Activated CD8-positive, alpha-beta T cell treated with anti-CD3 and anti-CD28 coated beads for 36 hours (primary cell): ENCODE data around the gene MRPL39. TPM values are rescaled to one million over a fixed set of nuclear protein-coding genes. Genes with fewer than 3 reads are reported as not detected.
A peak's percentile ranks its signal among the peaks of the same experiment; 100 is the strongest.

Experiments
- ATAC-seq: fragments of 200-7000 bp; cut with Tn5 transposase; one replicate; pipeline ENCODE4 v1.10.0; 2021; ENCODE audit warnings: mild to moderate bottlenecking, moderate library complexity
- CTCF ChIA-PET: fragments of 350-600 bp; sonication (Branson Sonifier 250); formaldehyde crosslinking; loops from one replicate; lab custom pipeline; 2021; ENCODE audit warnings: antibody characterized with exemption; lab: Charles Lee
- POLR2A ChIA-PET: fragments of 350-600 bp; sonication (Branson Sonifier 250); formaldehyde crosslinking; loops from one replicate; lab custom pipeline; 2021; ENCODE audit warnings: antibody characterized with exemption; lab: Charles Lee
- DNase-seq: peaks from one replicate; pipeline ENCODE4 v3.0.0-alpha.2; 2020
- H3K27ac Mint-ChIP-seq: one replicate; pipeline ENCODE4 v1.8.0; 2021; ENCODE audit warnings: mild to moderate bottlenecking, mixed read lengths
- H3K27me3 Mint-ChIP-seq: one replicate; pipeline ENCODE4 v1.8.0; 2021; ENCODE audit warnings: mixed read lengths
- H3K36me3 Mint-ChIP-seq: one replicate; pipeline ENCODE4 v1.8.0; 2021; ENCODE audit warnings: low read depth, mixed read lengths
- H3K4me1 Mint-ChIP-seq: one replicate; pipeline ENCODE4 v1.8.0; 2021; ENCODE audit warnings: low read depth, mixed read lengths
- H3K4me3 Mint-ChIP-seq: one replicate; pipeline ENCODE4 v1.8.0; 2021; ENCODE audit warnings: mild to moderate bottlenecking, moderate library complexity, mixed read lengths
- H3K9me3 Mint-ChIP-seq: one replicate; pipeline ENCODE4 v1.8.0; 2021; ENCODE audit warnings: mixed read lengths
- CTCF ChIP-seq: fragments of 200-600 bp; IDR thresholded peaks from one replicate; pipeline ENCODE4 v1.8.0; 2022; ENCODE audit warnings: antibody characterized with exemption, mild to moderate bottlenecking
- intact Hi-C: fragments of 100-400 bp; cut with micrococcal nuclease; formaldehyde crosslinking; loops from one replicate; pipeline ENCODE4 v1.10.0; 2022
- total RNA-seq, 2 experiments: library from RNA; stranded (reverse); gene quantifications; one replicate each; pipeline ENCODE4 v1.2.3, GENCODE V29; 2021

Gene MRPL39
- 10 to 100 TPM; 67.1 to 71.0 TPM for total RNA-seq

GRCh38 chr21:25607151-25608043 lies at the start of gene MRPL39:
MRPL39 (minus strand) TSS chr21:25607481; CDS start chr21:25607475, 6 bp downstream.
- intact Hi-C loops, result loop anchor here (1.0 to 5.0 kb wide), 3 partner anchors 101 to 255 kb away; partner anchors contain the start of genes ATP5PF and GABPA
- Mint-ChIP-seq H3K4me3 (peak within 1 kb of the TSS; percentile 100), H3K9me3 (no peaks in the 10 kb centered on the region), H3K36me3 (peaks cover 28% of the 10 kb centered on the region), H3K4me1 (peaks cover 33% of the 10 kb centered on the region), H3K27ac (peak within 1 kb of the TSS; percentile 99), H3K27me3 (no peaks in the 10 kb centered on the region)
- ChIA-PET CTCF (interaction anchor here (0.6 to 5.5 kb wide), 51 partner anchors 9 to 561 kb away, joined by 3 to 79 read pairs (median 4); partner anchors contain the start of genes ATP5PF and JAM2), POLR2A (interaction anchor here (0.6 to 2.1 kb wide), 16 partner anchors 13 to 194 kb away, joined by 3 to 7 read pairs (median 4); partner anchors contain the start of genes ATP5PF, GABPA and JAM2)
- ATAC-seq (peak; percentile 94), DNase-seq (peak; percentile 92)
- TF ChIP-seq CTCF, result peak; percentile 50

GRCh38 chr21:25656412-25656811 lies 49.1 kb upstream of the MRPL39 start:
- Mint-ChIP-seq H3K4me1 (no peaks in the 10 kb centered on the region), H3K27ac (no peak overlapping the region), H3K36me3 (no peaks in the 10 kb centered on the region), H3K9me3 (no peaks in the 10 kb centered on the region), H3K27me3 (no peaks in the 10 kb centered on the region), H3K4me3 (no peak overlapping the region)
- ATAC-seq, result no peak
- intact Hi-C loops, result no loop called here
- CTCF ChIA-PET, result interaction anchor here (1.8 kb wide), 1 partner anchor 48 kb away, joined by 4 read pairs; no protein-coding TSS in a partner anchor
- POLR2A ChIA-PET, result no interaction called here
- no peak for TF ChIP-seq CTCF
- DNase-seq, result no peak

GRCh38 chr21:25649146-25649545 lies 41.9 kb upstream of the MRPL39 start:
- CTCF ChIA-PET, result no interaction called here
- intact Hi-C loops, result no loop called here
- POLR2A ChIA-PET, result no interaction called here

GRCh38 chr21:25647647-25648046 lies 40.4 kb upstream of the MRPL39 start:
- Mint-ChIP-seq H3K9me3 (no peaks in the 10 kb centered on the region), H3K27ac (no peak overlapping the region), H3K27me3 (no peaks in the 10 kb centered on the region), H3K36me3 (no peaks in the 10 kb centered on the region), H3K4me1 (no peaks in the 10 kb centered on the region), H3K4me3 (no peak overlapping the region)
- ATAC-seq, result no peak
- ChIA-PET CTCF (interaction anchor here (1.0 to 2.7 kb wide), 2 partner anchors 39 to 64 kb away, joined by 3 to 8 read pairs; no protein-coding TSS in a partner anchor), POLR2A (no interaction called here)
- intact Hi-C loops, result no loop called here
- TF ChIP-seq CTCF, result no peak
- no peak for DNase-seq

More at GRCh38 chr21:25649146-25649545, 41.9 kb upstream of the MRPL39 start:
- DNase-seq (no peak), ATAC-seq (no peak)
- no peak overlapping the region for H3K4me3 Mint-ChIP-seq
- no peaks in the 10 kb centered on the region for H3K36me3 Mint-ChIP-seq
- no peaks in the 10 kb centered on the region for H3K27me3 Mint-ChIP-seq
- no peaks in the 10 kb centered on the region for H3K4me1 Mint-ChIP-seq
- H3K9me3 Mint-ChIP-seq, result no peaks in the 10 kb centered on the region
- TF ChIP-seq CTCF, result no peak
- H3K27ac Mint-ChIP-seq, result no peak overlapping the region

GRCh38 chr21:25646474-25646873 lies 39.2 kb upstream of the MRPL39 start:
- H3K36me3 Mint-ChIP-seq, result no peaks in the 10 kb centered on the region
- DNase-seq (no peak), ATAC-seq (no peak)
- no peak overlapping the region for H3K27ac Mint-ChIP-seq
- peaks cover 4% of the 10 kb centered on the region for H3K27me3 Mint-ChIP-seq
- H3K4me1 Mint-ChIP-seq, result no peaks in the 10 kb centered on the region
- ChIA-PET CTCF (interaction anchor here (1.0 to 2.7 kb wide), 2 partner anchors 38 to 66 kb away, joined by 3 to 8 read pairs; no protein-coding TSS in a partner anchor), POLR2A (no interaction called here)
- no peak for TF ChIP-seq CTCF
- H3K9me3 Mint-ChIP-seq, result no peaks in the 10 kb centered on the region
- H3K4me3 Mint-ChIP-seq, result no peak overlapping the region
- intact Hi-C loops, result no loop called here
